Measurements from ENCODE around the gene KLHL29. TPM values are rescaled to one million over a fixed set of nuclear protein-coding genes. Genes with fewer than 3 reads are reported as not detected.
A peak's percentile ranks its signal among the peaks of the same experiment; 100 is the strongest.

KLHL29 gene
- total and polyA plus RNA-seq, 2 experiments from 2014 or later, result 1.5 to 6.5 TPM

- TF ChIP-seq EZH2 (IDR thresholded peaks at IDR 0.05; ENCODE audit: low read depth, unreplicated experiment) (no peak), NANOG (IDR thresholded peaks at IDR 0.05; ENCODE audit: borderline replicate concordance) (no peak), ZNF331 (CRISPR knock-in tag; IDR thresholded peaks at IDR 0.05; ENCODE audit: low read depth) (no peak)
Observed at GRCh38 chr2:23659328-23659727, 274.3 kb downstream of the KLHL29 start (continued).

GRCh38 chr2:23659773-23660172 lies 274.8 kb downstream of the KLHL29 start:
- no peak overlapping the region for H3K4me3 ChIP-seq
- peak overlapping the region; percentile 43 for H3K27ac Mint-ChIP-seq

More at GRCh38 chr2:23659773-23660172, 274.8 kb downstream of the KLHL29 start:
- Mint-ChIP-seq H3K4me3 (no peak overlapping the region), H3K4me1 (peaks cover 12% of the 10 kb centered on the region), H3K9me3 (no peaks in the 10 kb centered on the region), H3K36me3 (ENCODE audit: low read depth) (no peaks in the 10 kb centered on the region), H3K27me3 (ENCODE audit: insufficient read depth, low read depth, poor library complexity) (peaks cover 14% of the 10 kb centered on the region)
- Histone ChIP-seq H3K27me3 (ENCODE audit: insufficient read depth) (no peaks in the 10 kb centered on the region), H3K79me2 (replicated peaks; ENCODE audit: insufficient read depth) (no peaks in the 10 kb centered on the region), H3K9me2 (ENCODE audit: insufficient read depth) (no peaks in the 10 kb centered on the region), H3K36me3 (ENCODE audit: insufficient read depth) (no peaks in the 10 kb centered on the region), H3K4me1 (ENCODE audit: insufficient read depth) (peaks cover 6% of the 10 kb centered on the region; the same call in 1 of the 2 replicates), H4K20me1 (replicated peaks; ENCODE audit: insufficient read depth) (no peaks in the 10 kb centered on the region), H3K27ac (ENCODE audit: low read depth) (no peak overlapping the region), H3F3A (replicated peaks; ENCODE audit: low read depth) (no peaks in the 10 kb centered on the region), H2AFZ (no peak overlapping the region), H3K4me2 (no peak overlapping the region)
- TF ChIP-seq EZH2phosphoT487 (IDR thresholded peaks at IDR 0.05; ENCODE audit: unreplicated experiment), result no peak
- no peak for TF ChIP-seq CREB1 (CRISPR knock-in tag; IDR thresholded peaks at IDR 0.05; ENCODE audit: low read depth)
- TF ChIP-seq STAT1 (IDR thresholded peaks at IDR 0.05; ENCODE audit: unreplicated experiment), result no peak
- TF ChIP-seq ETS1 (IDR thresholded peaks at IDR 0.05), result no peak
- no peak for TF ChIP-seq JUNB (IDR thresholded peaks at IDR 0.05; ENCODE audit: unreplicated experiment)
- TF ChIP-seq ZNF331 (CRISPR knock-in tag; IDR thresholded peaks at IDR 0.05; ENCODE audit: low read depth), result no peak
- TF ChIP-seq POLR2AphosphoS5 (IDR thresholded peaks at IDR 0.05; ENCODE audit: low read depth), result no peak
- TF ChIP-seq ZNF462 (CRISPR knock-in tag; IDR thresholded peaks at IDR 0.05), result no peak
- TF ChIP-seq REST (IDR thresholded peaks at IDR 0.05; ENCODE audit: unreplicated experiment), result no peak
- TF ChIP-seq EZH2 (IDR thresholded peaks at IDR 0.05; ENCODE audit: low read depth, unreplicated experiment), result no peak
- TF ChIP-seq NANOG (IDR thresholded peaks at IDR 0.05; ENCODE audit: borderline replicate concordance), result no peak
- no peak for TF ChIP-seq ZNF114 (CRISPR knock-in tag; IDR thresholded peaks at IDR 0.05)
- no peak for TF ChIP-seq CTCF (conservative IDR thresholded peaks at IDR 0.05; ENCODE audit: low read depth in 2 of 2)
- no peak for ATAC-seq
- DNase-seq (ENCODE audit: low spot score), result no peak
